H1 (cell line): ENCODE data around the gene BTBD9.

ENCODE experiments used
- CEBPB ChIP-seq: IDR thresholded peaks from 2 replicates; pipeline ENCODE4 v1.6.1; 2012; ENCODE audit warnings: low read depth, low read length
- CTCF ChIP-seq, 3 experiments: IDR thresholded peaks; 1 replicate in 2 of 3; 2 replicates in 1 of 3; pipeline versions ENCODE4 v1.5.1 to v1.6.1; 2011; ENCODE audit warnings: low read length in 3 of 3, mild to moderate bottlenecking in 3 of 3, inconsistent platforms in 2 of 3, low read depth in 1 of 3, moderate library complexity in 1 of 3; ENCODE audit not compliant: insufficient read depth in 1 of 3; ENCODE audit errors: control extremely low read depth in 1 of 3
- PHF8 ChIP-seq: fragments of 200-600 bp; sonication (generic); conservative IDR thresholded peaks from 2 replicates; pipeline ENCODE4 v1.7.1; 2012; ENCODE audit warnings: low read depth, mild to moderate bottlenecking, inconsistent platforms, low read length, moderate library complexity
- POU5F1 ChIP-seq: IDR thresholded peaks from 2 replicates; pipeline ENCODE4 v1.6.1; 2011; ENCODE audit warnings: low read depth, mild to moderate bottlenecking, low read length, moderate library complexity
- SP4 ChIP-seq: IDR thresholded peaks from 2 replicates; pipeline ENCODE4 v1.6.1; 2012; ENCODE audit warnings: low read length, inconsistent platforms

- TF ChIP-seq POU5F1 (0 out of 2 replicates have a peak, but pooled peaks have one; percentile 54), CEBPB (no peak), SP4 (no peak), CTCF (IDR thresholded peaks at IDR 0.05; ENCODE audit: control extremely low read depth in 1 of 3, insufficient read depth in 1 of 3, low read depth in 1 of 3, low read length in 3 of 3) (no peak), PHF8 (no peak)
Measured at GRCh38 chr6:38427492-38428210, 212.1 kb downstream of the BTBD9 start.
